ENCODE data around the gene EFNB2. TPM values are rescaled to one million over a fixed set of nuclear protein-coding genes. Genes with fewer than 3 reads are reported as not detected.

EFNB2 gene
- polyA plus RNA-seq, 1 donor from 2014 or later, result 53.1 TPM

- Histone ChIP-seq H3K4me2 (ENCODE audit: low read length) (no peak overlapping the region), H3K9me2 (ENCODE audit: insufficient read depth, low read length) (no peaks in the 10 kb centered on the region), H3K27ac (ENCODE audit: low read length) (no peak overlapping the region), H2AFZ (ENCODE audit: low read depth, low read length) (no peak overlapping the region), H4K20me1 (ENCODE audit: insufficient read depth) (peaks cover 10% of the 10 kb centered on the region), H3K9ac (ENCODE audit: low read length) (no peak overlapping the region), H3K36me3 (ENCODE audit: insufficient read depth, low read length) (no peaks in the 10 kb centered on the region), H3K4me3 (ENCODE audit: low read length) (no peak overlapping the region), H3K79me2 (replicated peaks; ENCODE audit: insufficient read depth, low read length) (peaks cover 23% of the 10 kb centered on the region), H3K9me3 (ENCODE audit: low read length) (no peaks in the 10 kb centered on the region), H3K27me3 (ENCODE audit: insufficient read depth, low read depth, low read length) (no peaks in the 10 kb centered on the region), H3F3A (ENCODE audit: insufficient read depth, low read length, poor library complexity, severe bottlenecking) (peaks cover 3% of the 10 kb centered on the region)
- no peak for TF ChIP-seq MXI1 (conservative IDR thresholded peaks at IDR 0.05; ENCODE audit: poor library complexity, severe bottlenecking)
- TF ChIP-seq POLR2AphosphoS5 (IDR thresholded peaks at IDR 0.05), result no peak
Measured at GRCh38 chr13:106537521-106537920, 2.1 kb upstream of the EFNB2 start.

- Histone ChIP-seq H4K20me1 (ENCODE audit: insufficient read depth) (peaks cover 10% of the 10 kb centered on the region), H3K36me3 (ENCODE audit: insufficient read depth, low read length) (no peaks in the 10 kb centered on the region), H3K79me2 (replicated peaks; ENCODE audit: insufficient read depth, low read length) (peaks cover 34% of the 10 kb centered on the region), H2AFZ (ENCODE audit: low read depth, low read length) (no peak overlapping the region), H3F3A (ENCODE audit: insufficient read depth, low read length, poor library complexity, severe bottlenecking) (peaks cover 4% of the 10 kb centered on the region), H3K27ac (ENCODE audit: low read length) (peak overlapping the region; percentile 77), H3K4me2 (ENCODE audit: low read length) (peak overlapping the region; percentile 81), H3K9me3 (ENCODE audit: low read length) (no peaks in the 10 kb centered on the region), H3K27me3 (ENCODE audit: insufficient read depth, low read depth, low read length) (no peaks in the 10 kb centered on the region), H3K4me3 (ENCODE audit: low read length) (peak overlapping the region; percentile 83), H3K9ac (ENCODE audit: low read length) (peak overlapping the region; percentile 79), H3K9me2 (ENCODE audit: insufficient read depth, low read length) (no peaks in the 10 kb centered on the region)
- peak; percentile 70 for TF ChIP-seq REST (IDR thresholded peaks at IDR 0.05; ENCODE audit: borderline replicate concordance)
- peak; percentile 6 for TF ChIP-seq TAF1 (IDR thresholded peaks at IDR 0.05; ENCODE audit: low read depth)
- TF ChIP-seq RAD21 (conservative IDR thresholded peaks at IDR 0.05), result peak; percentile 98
- TF ChIP-seq EP300 (conservative IDR thresholded peaks at IDR 0.05; ENCODE audit: poor library complexity, severe bottlenecking), result no peak
- peak; percentile 94 for TF ChIP-seq SMC3 (conservative IDR thresholded peaks at IDR 0.05; ENCODE audit: poor library complexity)
- TF ChIP-seq MXI1 (conservative IDR thresholded peaks at IDR 0.05; ENCODE audit: poor library complexity, severe bottlenecking), result peak; percentile 92
- no peak for TF ChIP-seq EZH2 (IDR thresholded peaks at IDR 0.05; ENCODE audit: borderline replicate concordance, insufficient read depth, low read length, poor library complexity, severe bottlenecking)
- peak; percentile 41 for TF ChIP-seq POLR2AphosphoS5 (IDR thresholded peaks at IDR 0.05)
- TF ChIP-seq, protein P1, sequence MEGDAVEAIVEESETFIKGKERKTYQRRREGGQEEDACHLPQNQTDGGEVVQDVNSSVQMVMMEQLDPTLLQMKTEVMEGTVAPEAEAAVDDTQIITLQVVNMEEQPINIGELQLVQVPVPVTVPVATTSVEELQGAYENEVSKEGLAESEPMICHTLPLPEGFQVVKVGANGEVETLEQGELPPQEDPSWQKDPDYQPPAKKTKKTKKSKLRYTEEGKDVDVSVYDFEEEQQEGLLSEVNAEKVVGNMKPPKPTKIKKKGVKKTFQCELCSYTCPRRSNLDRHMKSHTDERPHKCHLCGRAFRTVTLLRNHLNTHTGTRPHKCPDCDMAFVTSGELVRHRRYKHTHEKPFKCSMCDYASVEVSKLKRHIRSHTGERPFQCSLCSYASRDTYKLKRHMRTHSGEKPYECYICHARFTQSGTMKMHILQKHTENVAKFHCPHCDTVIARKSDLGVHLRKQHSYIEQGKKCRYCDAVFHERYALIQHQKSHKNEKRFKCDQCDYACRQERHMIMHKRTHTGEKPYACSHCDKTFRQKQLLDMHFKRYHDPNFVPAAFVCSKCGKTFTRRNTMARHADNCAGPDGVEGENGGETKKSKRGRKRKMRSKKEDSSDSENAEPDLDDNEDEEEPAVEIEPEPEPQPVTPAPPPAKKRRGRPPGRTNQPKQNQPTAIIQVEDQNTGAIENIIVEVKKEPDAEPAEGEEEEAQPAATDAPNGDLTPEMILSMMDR (IDR thresholded peaks at IDR 0.05; ENCODE audit: poor library complexity, severe bottlenecking), result peak; percentile 96
Measured at GRCh38 chr13:106536244-106537034, 977 bp upstream of the EFNB2 start.

Measured in neural cell (in vitro differentiated cells).